ENCODE data around the gene DUSP11.
"Not testable (repeated sequence)": the region's sequence is repeated elsewhere in the genome, so short reads cannot be mapped to it uniquely, and the experiment has no call there.

DUSP11 gene

GRCh38 chr2:73812635-73813034 lies 32.7 kb upstream of the DUSP11 start:
- TF ChIP-seq, protein P1, sequence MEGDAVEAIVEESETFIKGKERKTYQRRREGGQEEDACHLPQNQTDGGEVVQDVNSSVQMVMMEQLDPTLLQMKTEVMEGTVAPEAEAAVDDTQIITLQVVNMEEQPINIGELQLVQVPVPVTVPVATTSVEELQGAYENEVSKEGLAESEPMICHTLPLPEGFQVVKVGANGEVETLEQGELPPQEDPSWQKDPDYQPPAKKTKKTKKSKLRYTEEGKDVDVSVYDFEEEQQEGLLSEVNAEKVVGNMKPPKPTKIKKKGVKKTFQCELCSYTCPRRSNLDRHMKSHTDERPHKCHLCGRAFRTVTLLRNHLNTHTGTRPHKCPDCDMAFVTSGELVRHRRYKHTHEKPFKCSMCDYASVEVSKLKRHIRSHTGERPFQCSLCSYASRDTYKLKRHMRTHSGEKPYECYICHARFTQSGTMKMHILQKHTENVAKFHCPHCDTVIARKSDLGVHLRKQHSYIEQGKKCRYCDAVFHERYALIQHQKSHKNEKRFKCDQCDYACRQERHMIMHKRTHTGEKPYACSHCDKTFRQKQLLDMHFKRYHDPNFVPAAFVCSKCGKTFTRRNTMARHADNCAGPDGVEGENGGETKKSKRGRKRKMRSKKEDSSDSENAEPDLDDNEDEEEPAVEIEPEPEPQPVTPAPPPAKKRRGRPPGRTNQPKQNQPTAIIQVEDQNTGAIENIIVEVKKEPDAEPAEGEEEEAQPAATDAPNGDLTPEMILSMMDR (IDR thresholded peaks at IDR 0.05; ENCODE audit: insufficient read depth, low read depth, low read length, missing control alignments) = no peak
- H3K4me3 ChIP-seq (ENCODE audit: low read length) = no peak overlapping the region
- no peak for DNase-seq (ENCODE audit: low read depth)

GRCh38 chr2:73811878-73812277 lies 32.0 kb upstream of the DUSP11 start:
- TF ChIP-seq, protein P1 (IDR thresholded peaks at IDR 0.05; ENCODE audit: insufficient read depth, low read depth, low read length, missing control alignments) = no peak
- no peak for DNase-seq (ENCODE audit: low read depth)
- no peak overlapping the region for H3K4me3 ChIP-seq (ENCODE audit: low read length)

GRCh38 chr2:73783883-73784282 lies 4.0 kb upstream of the DUSP11 start, which contains the start of gene C2orf78:
C2orf78 (plus strand) TSS chr2:73784183; CDS start chr2:73784310, 127 bp downstream.
- DNase-seq (ENCODE audit: low read depth); H3K4me3 ChIP-seq (ENCODE audit: low read length): not testable (repeated sequence)

DNA sequence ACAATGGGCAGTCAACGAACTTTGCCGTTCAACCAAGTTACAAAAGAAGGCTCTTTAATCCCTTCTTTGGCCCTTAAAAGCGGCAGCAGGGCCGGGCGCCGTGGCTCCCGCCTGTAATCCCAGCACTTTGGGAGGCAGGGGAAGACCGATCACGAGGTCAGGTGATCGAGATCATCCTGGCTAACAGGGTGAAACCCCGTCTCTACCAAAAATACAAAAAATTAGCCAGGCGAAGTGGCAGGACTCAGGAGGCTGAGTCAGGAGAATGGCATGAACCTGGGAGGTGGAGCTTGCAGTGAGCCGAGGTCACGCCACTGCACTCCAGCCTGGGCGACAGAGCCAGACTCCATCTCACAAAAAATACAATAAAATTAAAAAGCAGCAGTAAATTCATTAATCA lies 3.5 kb upstream of the DUSP11 start:
- H3K4me3 ChIP-seq (ENCODE audit: low read length) = not testable (repeated sequence)
- peak; percentile 42 for DNase-seq (ENCODE audit: low read depth)

DNA sequence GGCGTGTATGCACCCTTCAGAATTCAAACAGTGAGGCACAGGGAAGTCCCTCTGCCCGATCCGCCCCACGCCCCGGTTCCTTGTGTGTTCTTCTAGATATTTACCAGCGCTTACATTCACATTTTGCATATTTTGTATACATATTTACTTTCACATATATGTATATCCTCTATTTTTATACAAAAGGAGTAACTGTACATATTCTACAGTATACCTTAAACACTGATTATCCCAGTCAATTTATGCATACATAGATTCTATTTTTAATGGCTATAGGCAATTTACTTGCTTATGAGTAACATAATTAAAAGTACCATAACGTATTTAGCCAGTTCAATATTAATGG lies 307 bp upstream of the DUSP11 start:
- peak overlapping the region; percentile 99 for H3K4me3 ChIP-seq (ENCODE audit: low read length)
- TF ChIP-seq, protein P1 (IDR thresholded peaks at IDR 0.05; ENCODE audit: insufficient read depth, low read depth, low read length, missing control alignments) = no peak
- no peak for DNase-seq (ENCODE audit: low read depth)

- DNase-seq (ENCODE audit: low read depth) = not testable (repeated sequence)
- peak overlapping the region; percentile 99 for H3K4me3 ChIP-seq (ENCODE audit: low read length)
Measured at GRCh38 chr2:73778867-73779466, 936 bp downstream of the DUSP11 start.

DNA sequence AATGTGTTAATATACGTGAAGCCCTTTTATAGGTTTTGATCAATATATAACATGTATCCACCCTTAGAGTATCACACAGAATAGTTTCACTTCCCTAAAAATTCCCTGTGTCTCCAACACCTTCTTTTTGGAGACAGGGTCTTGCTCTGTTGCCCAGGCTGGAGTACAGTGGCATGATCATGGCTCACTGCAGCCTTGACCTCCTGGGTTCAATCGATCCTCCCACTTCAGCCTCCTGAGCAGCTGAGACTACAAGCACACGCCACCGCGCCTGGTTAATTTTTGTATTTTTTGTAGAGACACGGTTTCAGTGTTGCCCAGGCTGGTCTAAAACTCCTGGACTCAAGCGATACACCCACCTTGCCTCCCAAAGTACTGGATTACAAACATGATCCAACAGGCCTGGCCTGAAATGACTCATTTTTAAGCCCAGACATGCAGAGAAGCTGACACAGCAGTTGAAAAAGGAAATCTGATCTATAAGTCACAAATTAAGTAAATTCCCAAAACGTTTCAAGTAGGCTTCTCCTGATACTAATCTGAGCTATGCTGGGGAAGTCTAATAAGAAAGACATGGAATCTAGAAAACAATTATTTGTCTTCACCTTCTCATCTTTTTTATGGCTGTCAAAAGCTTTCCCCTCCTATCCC lies 2.9 kb downstream of the DUSP11 start:
- DNase-seq (ENCODE audit: low read depth) = peak; percentile 98
- TF ChIP-seq, protein P1 (IDR thresholded peaks at IDR 0.05; ENCODE audit: insufficient read depth, low read depth, low read length, missing control alignments) = no peak
- peak overlapping the region; percentile 21 for H3K4me3 ChIP-seq (ENCODE audit: low read length)

- TF ChIP-seq, protein P1 (IDR thresholded peaks at IDR 0.05; ENCODE audit: insufficient read depth, low read depth, low read length, missing control alignments) = no peak
- DNase-seq (ENCODE audit: low read depth) = peak; percentile 80
- H3K4me3 ChIP-seq (ENCODE audit: low read length) = peak overlapping the region; percentile 21
Measured at GRCh38 chr2:73776381-73776780, 3.5 kb downstream of the DUSP11 start.

Data from epithelial cell of esophagus (primary cell).